Inferior parietal cortex (tissue), 1 donor: Measurements from ENCODE around the gene CHRNA4.

Experiments used
- DNase-seq: peaks from one replicate; pipeline ENCODE4 v3.0.0-alpha.2; 2016; ENCODE audit errors: extremely low spot score

The CHRNA4 gene

DNA sequence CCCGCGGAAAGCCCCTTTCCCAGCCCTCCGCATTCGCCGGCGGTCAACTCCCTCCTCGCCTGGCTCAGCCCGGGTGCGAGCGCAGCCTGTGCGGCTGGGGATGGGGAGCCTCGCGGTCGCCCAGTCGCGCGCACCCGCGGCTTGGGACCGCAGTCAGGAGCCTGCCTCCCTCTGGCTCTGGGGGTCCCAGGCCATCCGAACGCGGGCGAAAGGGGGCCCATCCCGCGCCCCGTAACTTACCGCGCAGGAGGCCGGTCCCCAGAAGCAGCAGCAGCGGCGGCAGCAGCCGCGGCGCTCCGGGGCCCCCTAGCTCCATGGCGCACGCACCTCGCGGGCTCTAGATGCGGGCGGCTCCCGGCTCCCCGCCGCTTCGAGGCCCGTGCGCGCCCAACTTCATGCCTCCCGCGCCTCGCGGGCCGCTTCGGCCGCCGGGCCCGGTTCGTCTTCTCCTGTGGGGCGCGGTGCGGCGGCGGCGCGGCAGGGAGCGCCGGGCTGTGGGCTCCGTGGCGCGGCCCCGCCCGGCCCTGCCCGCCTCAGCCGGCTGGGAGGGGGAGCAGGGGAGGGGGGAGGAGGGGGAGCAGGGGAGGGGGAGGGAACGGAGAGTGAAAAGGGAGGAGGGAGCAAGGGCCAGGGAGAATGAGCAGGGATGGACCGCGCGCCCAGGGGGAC, at the start of gene CHRNA4:
TSS of gene CHRNA4 (minus strand) at position 500 of the 669 bp plus-strand sequence. CDS start at position 316, 184 bp downstream.
- no peak for DNase-seq

- no peak for DNase-seq
These were observed 48.8 kb upstream of the CHRNA4 start for GRCh38 chr20:63409834-63410435.

- DNase-seq, result no peak
These were observed 48.1 kb upstream of the CHRNA4 start for GRCh38 chr20:63409066-63409833.

- no peak for DNase-seq
These were observed 47.5 kb upstream of the CHRNA4 start for GRCh38 chr20:63408684-63409046.

DNA sequence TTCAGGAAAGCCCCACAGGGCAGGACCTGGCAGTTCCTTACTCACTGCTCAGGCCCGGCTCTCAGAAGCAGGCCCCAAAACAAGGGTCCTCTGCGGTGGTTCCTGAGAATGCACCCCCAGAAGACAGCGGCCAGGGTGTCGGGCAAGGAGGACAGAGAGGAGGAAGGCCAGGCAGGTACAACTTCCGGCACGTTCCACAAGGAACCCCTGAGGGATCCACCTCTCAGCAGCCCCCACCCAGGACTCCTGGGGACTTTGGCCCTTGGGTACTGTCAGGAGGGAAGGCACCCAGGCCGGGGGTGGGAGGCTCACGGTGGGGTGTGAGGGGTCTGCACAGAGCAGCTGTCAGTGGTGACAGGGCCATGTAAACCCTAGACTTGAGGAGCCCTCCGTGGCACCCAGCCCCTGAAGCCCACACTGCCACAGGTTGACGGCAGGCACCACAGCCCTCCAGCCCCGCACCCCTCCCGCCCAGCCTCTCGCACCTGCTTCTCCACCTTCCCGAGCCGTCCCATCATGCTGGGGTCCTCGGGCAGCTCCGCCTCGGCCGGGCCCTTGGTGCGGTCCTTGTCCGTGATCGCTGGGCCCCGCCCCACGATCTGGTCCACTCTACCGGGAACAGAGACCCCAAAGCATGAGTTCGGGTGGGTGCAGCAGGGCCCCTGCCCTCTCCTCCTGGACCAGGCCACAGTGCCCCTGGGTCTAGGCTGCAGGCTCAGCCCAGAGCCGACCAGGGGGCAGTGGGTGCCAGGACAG, 47.0 kb upstream of the CHRNA4 start:
- DNase-seq, result no peak

GRCh38 chr20:63406617-63407245, 45.6 kb upstream of the CHRNA4 start:
- no peak for DNase-seq

- DNase-seq, result no peak
These were observed 44.9 kb upstream of the CHRNA4 start for GRCh38 chr20:63406011-63406410.

DNA sequence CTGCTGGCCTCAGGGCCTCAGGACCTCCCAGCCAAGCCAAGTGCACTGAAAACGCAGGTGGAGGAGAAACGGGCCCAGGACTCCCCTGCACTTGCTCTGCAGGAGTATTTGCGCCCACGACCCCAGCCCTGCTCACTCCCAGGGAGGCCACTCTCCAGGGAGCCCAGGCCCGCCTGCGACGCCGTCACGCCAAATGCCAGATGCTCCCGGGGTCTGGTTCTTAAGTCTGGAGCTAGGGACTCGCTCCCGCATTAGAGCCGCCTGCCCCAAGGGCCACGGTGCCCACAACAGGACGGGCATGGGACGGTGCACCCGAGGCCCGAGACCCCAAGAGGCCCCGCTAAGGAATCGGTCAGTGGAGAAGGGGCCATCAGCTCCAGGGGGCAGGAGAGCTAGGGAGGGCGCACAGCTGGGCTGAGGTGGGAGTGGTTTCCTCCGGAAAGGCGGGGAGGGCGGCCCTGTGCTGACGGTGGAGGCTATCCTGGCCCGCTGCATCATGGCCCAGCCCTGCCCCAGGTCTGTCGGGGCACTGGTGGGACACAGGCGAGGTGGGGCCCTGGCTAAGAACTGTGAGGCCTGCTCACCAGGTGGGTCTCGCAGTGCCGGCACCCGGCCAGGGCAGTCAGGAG, 44.1 kb upstream of the CHRNA4 start:
- no peak for DNase-seq

DNA sequence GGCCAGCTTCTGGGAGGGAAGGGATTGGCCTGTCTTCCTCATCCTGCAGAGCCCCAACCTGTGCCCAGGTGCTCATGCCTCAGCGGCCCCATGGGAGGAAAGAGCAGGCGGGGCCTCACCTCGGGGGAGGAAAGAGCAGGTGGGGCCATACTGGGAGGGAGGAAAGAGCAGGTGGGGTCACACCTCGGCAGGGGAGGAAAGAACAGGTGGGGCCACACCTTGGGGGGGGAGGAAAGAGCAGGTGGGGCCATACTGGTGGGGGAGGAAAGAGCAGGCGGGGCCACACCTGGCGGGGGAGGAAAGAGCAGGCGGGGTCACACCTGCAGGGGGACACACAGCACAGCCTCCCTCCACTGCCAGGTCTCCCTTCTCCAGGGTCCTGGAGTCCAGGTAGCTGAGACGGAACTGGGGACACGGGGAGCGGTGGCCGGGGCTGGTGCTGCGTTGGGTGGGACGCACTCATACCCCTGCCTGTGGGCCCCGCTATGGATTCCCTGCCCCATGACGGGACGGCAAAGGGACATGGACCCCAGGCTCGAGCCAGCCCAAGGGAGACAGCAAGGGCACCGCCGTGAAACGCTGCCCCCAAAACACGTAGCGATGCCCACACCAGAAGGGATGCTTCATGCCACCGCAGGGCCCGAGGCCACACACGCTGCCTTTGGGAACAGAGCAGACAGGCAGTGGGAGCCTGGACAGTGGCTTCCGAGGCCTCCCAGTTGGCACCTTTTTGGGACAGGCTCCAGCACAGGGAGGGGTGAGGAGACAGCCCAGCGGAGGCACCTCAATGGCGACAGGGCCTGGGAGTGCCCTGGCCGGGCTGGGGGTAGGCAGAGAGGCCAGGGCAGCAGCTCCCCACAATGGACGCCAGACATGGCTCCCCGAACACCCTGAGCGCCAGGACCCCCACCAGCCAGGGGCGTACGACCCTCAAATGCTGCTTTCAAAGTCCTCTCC, 43.3 kb upstream of the CHRNA4 start:
- DNase-seq, result no peak

DNA sequence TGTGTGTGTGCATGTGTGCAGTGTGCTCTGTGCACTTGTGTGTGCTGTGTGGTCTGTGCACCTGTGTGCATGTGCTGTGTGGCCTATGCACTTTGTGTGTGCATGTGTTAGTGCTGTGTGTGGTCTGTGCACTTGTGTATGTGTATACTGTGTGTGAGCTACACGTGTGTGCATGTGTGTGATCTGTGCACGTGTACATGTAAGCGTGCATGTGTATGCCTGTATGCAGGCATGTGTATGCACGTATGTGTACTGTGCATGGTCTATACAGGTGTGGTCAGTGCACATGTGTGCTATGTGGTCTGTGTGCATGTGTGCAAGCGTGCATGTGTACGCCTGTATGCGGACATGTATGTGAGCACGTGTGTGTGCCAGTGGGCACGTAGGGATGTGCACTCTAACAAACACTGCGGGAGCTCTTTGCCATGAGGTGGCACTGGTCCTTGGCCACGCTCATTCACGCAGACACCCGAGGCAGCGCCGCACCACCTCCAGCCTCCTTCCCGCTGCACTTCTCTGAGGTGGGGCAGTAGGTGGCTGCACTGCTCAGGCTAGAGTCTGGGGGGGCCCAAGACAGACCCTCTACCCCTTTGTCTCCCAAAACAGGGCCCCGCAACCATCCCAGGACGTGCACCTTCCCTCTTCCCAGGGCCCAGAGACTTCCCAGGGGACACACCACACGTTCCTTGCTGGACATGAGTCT, 42.4 kb upstream of the CHRNA4 start:
- DNase-seq, result no peak

DNA sequence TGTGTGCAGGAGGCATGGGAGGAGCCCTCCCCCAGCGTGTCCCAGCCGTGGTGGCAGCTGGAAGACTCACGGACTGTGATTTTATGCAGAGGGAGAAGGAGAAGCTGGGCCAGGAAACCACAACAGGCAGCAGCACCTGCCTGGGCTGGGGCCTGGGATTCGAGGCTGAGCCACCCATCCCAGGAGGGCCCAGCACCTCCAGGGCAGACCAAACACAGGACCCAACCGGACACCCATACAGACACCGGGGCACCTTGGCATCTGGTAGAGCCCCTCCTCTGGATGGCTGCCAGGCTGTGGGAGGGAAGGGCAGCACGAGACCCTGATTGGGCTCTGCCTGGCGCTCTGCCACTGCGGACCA, 41.7 kb upstream of the CHRNA4 start:
- DNase-seq, result no peak

DNA sequence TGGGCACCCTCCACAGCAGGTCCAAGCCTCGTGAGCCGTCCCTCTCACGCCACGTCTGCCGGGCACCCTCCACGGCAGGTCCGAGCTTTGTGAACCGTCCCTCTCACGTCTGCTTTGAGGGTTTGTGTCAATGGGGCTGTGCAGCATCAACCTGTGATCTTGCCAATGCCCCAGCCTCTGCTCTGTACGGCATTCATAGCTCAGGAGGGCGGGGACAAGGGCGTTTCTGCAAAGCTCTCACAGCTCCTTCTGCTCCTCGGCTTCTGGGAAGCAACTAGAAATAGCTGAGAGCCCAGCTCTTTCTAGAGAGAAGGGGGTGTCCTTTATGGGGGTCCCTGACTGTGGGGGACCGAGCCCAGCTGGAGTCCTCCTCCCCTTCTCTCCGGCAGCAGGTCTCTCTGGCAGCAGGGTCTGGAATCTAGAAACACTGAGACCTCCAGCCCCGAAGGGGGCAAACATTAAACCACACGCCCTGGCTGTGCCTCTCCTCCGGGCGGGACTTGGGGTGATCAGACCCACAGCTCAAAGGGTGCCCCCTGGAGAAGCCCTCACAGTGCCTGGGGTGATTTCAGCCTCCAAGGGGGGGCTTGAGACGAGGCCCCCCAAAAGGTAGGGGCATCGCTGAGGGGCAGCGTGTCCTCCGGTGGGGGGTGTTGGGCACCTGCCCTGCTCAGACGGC, 41.2 kb upstream of the CHRNA4 start:
- DNase-seq, result no peak

DNA sequence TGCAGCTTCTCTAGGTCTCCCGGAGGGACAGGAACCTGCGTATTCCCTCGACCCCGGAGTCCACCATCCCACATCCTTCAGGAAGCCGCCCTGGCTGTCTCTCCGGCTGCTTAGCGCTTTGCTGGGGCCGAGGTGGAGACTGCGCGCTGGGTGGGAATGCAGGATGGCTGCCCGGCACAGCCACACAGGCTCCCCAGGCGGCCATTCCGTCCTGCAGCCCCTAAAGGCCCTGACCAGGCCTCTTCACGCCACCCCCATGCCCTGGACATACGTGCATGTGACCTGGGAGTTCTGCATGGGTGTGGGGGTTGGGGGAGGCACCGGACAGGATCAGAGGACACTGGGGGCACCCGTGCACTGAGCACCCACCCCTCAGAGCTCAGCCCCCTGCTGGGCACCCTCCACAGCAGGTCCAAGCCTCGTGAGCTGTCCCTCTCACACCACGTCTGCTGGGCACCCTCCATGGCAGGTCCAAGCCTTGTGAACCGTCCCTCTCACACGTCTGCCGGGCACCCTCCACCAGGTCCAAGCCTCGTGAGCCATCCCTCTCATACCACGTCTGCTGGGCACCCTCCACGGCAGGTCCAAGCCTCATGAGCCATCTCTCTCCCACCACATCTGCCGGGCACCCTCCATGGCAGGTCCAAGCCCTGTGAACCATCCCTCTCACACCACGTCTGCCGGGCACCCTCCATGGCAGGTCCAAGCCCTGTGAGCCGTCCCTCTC, 40.4 kb upstream of the CHRNA4 start:
- no peak for DNase-seq

DNA sequence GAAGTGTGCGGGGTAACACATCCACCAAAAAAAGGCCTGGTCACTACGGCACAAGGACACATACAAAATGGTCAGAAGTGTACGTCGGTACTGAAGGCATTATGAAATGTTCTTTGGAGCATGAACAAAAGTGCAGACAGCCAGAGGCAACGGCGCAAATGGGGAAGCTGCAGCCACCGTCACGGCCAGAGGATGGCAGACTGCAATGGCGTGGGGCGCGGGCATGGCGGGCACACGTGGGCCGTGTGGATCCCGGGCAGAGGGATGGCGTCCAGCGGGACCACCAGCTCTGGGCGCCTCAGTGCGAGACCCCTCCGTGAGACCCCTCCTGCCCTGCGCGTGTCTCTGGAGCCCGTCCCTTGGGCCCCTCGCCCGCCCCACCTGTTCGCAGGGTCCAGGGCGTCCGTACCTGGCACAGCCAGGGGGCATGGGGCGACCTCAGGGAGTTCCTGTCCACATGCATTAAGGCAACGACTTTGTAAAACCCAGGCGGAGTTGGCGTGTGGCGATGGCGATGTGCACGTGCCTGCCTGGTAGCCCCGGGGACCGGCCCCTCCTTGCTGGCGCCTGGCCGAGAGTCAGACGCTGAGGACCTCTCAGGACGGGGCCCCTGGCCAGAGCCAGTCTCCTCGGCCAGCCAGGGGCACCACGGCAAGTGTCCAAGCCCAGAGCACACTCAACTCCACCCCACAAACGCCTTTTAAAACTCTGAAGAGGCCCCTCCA, 39.5 kb upstream of the CHRNA4 start:
- no peak for DNase-seq

- no peak for DNase-seq
These were observed 38.6 kb upstream of the CHRNA4 start for GRCh38 chr20:63399596-63400375.

DNA sequence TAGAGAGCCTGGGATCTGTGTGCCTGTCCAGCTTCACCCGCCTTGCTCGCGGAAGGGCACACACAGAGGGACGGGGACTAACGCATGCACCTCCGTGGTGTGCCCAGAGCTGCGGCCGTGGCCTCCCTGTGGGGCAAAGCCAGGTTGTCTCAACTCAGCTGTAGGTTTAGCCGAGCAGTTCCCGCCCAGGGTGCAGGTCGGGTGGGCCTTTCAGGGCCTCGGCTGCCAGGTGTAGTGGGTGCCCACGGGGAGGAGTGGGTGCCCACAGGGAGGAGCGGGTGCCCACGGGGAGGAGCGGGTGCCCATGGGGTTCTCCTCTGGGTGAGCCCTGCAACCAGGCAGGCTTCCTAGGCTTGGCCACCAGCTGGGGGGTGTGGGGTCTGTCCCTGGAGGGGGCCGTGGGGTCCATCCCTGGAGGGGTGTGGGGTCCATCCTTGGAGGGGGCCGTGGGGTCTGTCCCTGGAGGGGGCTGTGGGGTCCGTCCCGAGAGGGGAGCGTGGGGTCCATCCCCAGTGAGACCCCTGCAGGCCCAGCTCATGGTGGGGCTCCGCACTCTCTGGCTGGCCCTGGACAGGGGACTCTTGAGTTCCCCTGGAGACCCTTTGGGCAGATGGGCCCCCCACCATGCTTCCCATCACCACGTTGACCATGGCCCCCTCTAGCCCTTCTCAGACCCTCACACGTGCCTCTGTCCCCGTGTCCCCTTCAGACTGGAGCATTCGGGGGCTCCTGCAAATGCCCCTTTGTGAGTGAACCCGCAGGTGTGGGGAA, 37.8 kb upstream of the CHRNA4 start:
- no peak for DNase-seq
